Smooth muscle cell (in vitro differentiated cells): ENCODE measurements around the gene TBX19. TPM values are rescaled to one million over a fixed set of nuclear protein-coding genes. Genes with fewer than 3 reads are reported as not detected.

Experiments
- DNase-seq: peaks from one replicate; lab custom pipeline; 2025; ENCODE audit not compliant: unreplicated experiment; lab: John Stamatoyannopoulos, UW
- H2AFZ ChIP-seq: fragments of 200-600 bp; sonication (generic); 2 replicates; pipeline ENCODE4 v1.6.0; 2016; ENCODE audit warnings: antibody characterized with exemption, low read depth, mild to moderate bottlenecking
- H3F3A ChIP-seq: fragments of 200-600 bp; sonication (generic); 2 replicates; pipeline ENCODE4 v1.6.0; 2017; ENCODE audit warnings: antibody characterized with exemption, low read depth
- H3K27ac ChIP-seq: fragments of 200-600 bp; sonication (generic); 2 replicates; pipeline ENCODE4 v1.5.1; 2016; ENCODE audit warnings: low read depth, mild to moderate bottlenecking
- H3K27me3 ChIP-seq: fragments of 200-600 bp; sonication (generic); 2 replicates; pipeline ENCODE4 v1.6.1; 2016; ENCODE audit warnings: low read depth, mild to moderate bottlenecking
- H3K36me3 ChIP-seq: fragments of 200-600 bp; sonication (generic); 2 replicates; pipeline ENCODE4 v1.5.1; 2016; ENCODE audit warnings: low read depth
- H3K4me1 ChIP-seq: fragments of 200-600 bp; sonication (generic); 2 replicates; pipeline ENCODE4 v1.5.1; 2016; ENCODE audit warnings: low read depth
- H3K4me2 ChIP-seq: fragments of 200-600 bp; sonication (generic); 2 replicates; pipeline ENCODE4 v1.6.0; 2016; ENCODE audit warnings: mild to moderate bottlenecking
- H3K4me3 ChIP-seq: fragments of 200-600 bp; sonication (generic); 2 replicates; pipeline ENCODE4 v1.5.1; 2016; ENCODE audit warnings: mild to moderate bottlenecking
- H3K79me2 ChIP-seq: fragments of 200-600 bp; sonication (generic); 2 replicates; pipeline ENCODE4 v1.6.0; 2016; ENCODE audit warnings: low read depth, mild to moderate bottlenecking
- H3K9ac ChIP-seq: fragments of 200-600 bp; sonication (generic); 2 replicates; pipeline ENCODE4 v1.6.0; 2016; ENCODE audit warnings: low read depth
- H3K9me3 ChIP-seq: fragments of 200-600 bp; sonication (generic); replicated peaks from 2 replicates; pipeline ENCODE4 v1.5.1; 2016; ENCODE audit warnings: low read depth
- H4K20me1 ChIP-seq: fragments of 200-600 bp; sonication (generic); 2 replicates; pipeline ENCODE4 v1.6.0; 2016; ENCODE audit warnings: low read depth
- WGBS: methylation state at CpG from one replicate; pipeline ENCODE4 v1.1.7; 2016; ENCODE audit warnings: low lambda C conversion rate; 5-methylcytosine and 5-hydroxymethylcytosine counted together
- polyA plus RNA-seq: library from polyadenylated mRNA; unstranded; fragments of >200 nt; fragmentation: Nextera tagmentation; extraction: Ambion mirVana; gene quantifications from 2 replicates; pipeline ENCODE4 v1.2.1, GENCODE V29; 2016
- total RNA-seq: library from RNA; depleted of rRNA; stranded (reverse); fragments of >200 nt; gene quantifications from 2 replicates; pipeline ENCODE4 v1.2.3, GENCODE V29; 2014
- TF ChIP-seq, protein P1 (sequence below): fragments of 200-600 bp; sonication (generic); IDR thresholded peaks from 2 replicates; pipeline ENCODE4 v1.5.1; 2017; ENCODE audit warnings: borderline replicate concordance, mild to moderate bottlenecking, antibody characterized with exemption; ENCODE audit not compliant: insufficient read depth, poor library complexity, severe bottlenecking

Gene TBX19
- total and polyA plus RNA-seq, 2 experiments from 2014 or later = 0.47 to 3.9 TPM

DNA sequence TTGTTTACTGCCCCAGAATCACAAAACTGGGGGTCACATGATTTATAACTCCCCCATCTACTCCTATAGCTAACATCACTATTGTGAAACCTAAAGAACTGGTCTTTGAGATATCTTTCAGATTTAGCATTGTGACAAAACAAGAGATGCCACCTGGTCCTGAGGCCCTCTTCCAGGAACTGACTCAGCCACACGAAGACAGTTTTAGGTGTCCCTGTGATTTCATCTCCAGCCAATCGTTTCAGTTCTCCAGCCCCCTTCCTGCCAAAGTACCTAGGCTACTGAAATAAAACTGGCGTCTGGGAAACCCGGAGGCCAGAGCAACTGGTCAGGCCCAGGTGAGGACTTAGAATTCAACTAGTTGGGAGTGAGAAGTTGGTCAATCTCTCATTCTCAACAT, 36.6 kb downstream of the TBX19 start:
- Histone ChIP-seq H2AFZ (no peak overlapping the region), H4K20me1 (no peaks in the 10 kb centered on the region)

DNA sequence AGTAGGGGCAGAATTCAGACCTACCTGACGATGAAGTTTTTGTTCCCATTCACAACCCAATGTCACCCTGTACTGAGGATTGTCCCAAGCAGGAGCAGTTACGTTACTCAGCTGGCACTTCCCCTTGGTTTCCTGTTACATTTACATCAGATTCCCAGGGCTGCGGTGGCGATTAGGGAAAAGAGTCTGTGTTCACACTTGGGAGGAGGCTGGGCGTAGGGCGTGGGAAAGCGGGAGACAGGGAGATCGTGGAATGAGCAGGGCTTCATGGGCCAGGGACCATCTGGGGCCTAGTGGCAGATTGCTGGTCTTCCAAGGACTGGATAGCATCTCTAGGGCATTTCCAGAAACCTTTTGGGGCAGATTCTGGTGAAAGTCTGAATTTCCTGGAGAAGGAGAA, 39.0 kb downstream of the TBX19 start:
- H3K79me2 ChIP-seq = no peaks in the 10 kb centered on the region
- H2AFZ ChIP-seq = peak overlapping the region; percentile 42
- H3K4me3 ChIP-seq = no peak overlapping the region
- peaks cover 13% of the 10 kb centered on the region for H3K4me1 ChIP-seq
- TF ChIP-seq, protein P1, sequence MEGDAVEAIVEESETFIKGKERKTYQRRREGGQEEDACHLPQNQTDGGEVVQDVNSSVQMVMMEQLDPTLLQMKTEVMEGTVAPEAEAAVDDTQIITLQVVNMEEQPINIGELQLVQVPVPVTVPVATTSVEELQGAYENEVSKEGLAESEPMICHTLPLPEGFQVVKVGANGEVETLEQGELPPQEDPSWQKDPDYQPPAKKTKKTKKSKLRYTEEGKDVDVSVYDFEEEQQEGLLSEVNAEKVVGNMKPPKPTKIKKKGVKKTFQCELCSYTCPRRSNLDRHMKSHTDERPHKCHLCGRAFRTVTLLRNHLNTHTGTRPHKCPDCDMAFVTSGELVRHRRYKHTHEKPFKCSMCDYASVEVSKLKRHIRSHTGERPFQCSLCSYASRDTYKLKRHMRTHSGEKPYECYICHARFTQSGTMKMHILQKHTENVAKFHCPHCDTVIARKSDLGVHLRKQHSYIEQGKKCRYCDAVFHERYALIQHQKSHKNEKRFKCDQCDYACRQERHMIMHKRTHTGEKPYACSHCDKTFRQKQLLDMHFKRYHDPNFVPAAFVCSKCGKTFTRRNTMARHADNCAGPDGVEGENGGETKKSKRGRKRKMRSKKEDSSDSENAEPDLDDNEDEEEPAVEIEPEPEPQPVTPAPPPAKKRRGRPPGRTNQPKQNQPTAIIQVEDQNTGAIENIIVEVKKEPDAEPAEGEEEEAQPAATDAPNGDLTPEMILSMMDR = no peak
- no peaks in the 10 kb centered on the region for H3K36me3 ChIP-seq
- H3K4me2 ChIP-seq = peak overlapping the region; percentile 24
- WGBS = 38% methylated on average over 8 of the region's 8 CpGs
- no peak overlapping the region for H3K9ac ChIP-seq
- no peaks in the 10 kb centered on the region for H3K9me3 ChIP-seq
- no peak for DNase-seq
- no peaks in the 10 kb centered on the region for H3K27me3 ChIP-seq
- peak overlapping the region; percentile 66 for H3K27ac ChIP-seq
- H3F3A ChIP-seq = peaks cover 6% of the 10 kb centered on the region
- no peaks in the 10 kb centered on the region for H4K20me1 ChIP-seq

More for the DNA sequence above, 36.6 kb downstream of the TBX19 start:
- no peak overlapping the region for H3K4me2 ChIP-seq
- H3F3A ChIP-seq = peaks cover 6% of the 10 kb centered on the region
- H3K27ac ChIP-seq = no peak overlapping the region
- no peak overlapping the region for H3K4me3 ChIP-seq
- H3K9me3 ChIP-seq = no peaks in the 10 kb centered on the region
- DNase-seq = no peak
- 96% methylated on average over 4 of the region's 4 CpGs for WGBS
- no peaks in the 10 kb centered on the region for H3K36me3 ChIP-seq
- TF ChIP-seq, protein P1 = no peak
- H3K79me2 ChIP-seq = no peaks in the 10 kb centered on the region
- no peaks in the 10 kb centered on the region for H3K27me3 ChIP-seq
- peaks cover 13% of the 10 kb centered on the region for H3K4me1 ChIP-seq
- H3K9ac ChIP-seq = no peak overlapping the region

DNA sequence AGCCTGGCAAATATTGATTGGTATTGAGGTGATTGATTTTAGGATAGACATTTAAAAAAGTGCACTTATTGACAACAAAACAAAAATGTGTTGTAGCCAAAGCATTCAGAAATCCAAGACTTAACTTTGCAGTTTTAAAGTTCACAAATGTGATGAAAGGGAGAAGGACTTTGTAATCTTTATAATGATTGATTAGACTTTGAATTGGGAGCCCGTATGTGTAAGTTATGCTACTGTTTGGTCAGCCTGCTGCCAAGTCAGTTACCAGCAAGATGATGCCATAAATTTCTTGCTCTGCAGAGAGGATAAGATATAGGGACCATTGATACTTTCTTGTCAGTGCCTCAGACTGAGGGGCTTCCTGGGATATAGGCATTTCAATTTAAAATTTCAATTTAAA, 39.5 kb downstream of the TBX19 start:
- WGBS = 49% methylated on average over 1 of the region's 1 CpG

More for the DNA sequence above, 39.5 kb downstream of the TBX19 start:
- Histone ChIP-seq H2AFZ (peak overlapping the region; percentile 42), H4K20me1 (no peaks in the 10 kb centered on the region), H3K9ac (no peak overlapping the region), H3K79me2 (no peaks in the 10 kb centered on the region), H3K36me3 (no peaks in the 10 kb centered on the region), H3K4me1 (peaks cover 13% of the 10 kb centered on the region), H3K4me3 (no peak overlapping the region), H3K27me3 (no peaks in the 10 kb centered on the region), H3F3A (peaks cover 6% of the 10 kb centered on the region), H3K4me2 (peak overlapping the region; percentile 24), H3K9me3 (no peaks in the 10 kb centered on the region), H3K27ac (peak overlapping the region; percentile 66)
- no peak for DNase-seq
- TF ChIP-seq, protein P1 = no peak
